HG02884 (cell line): ENCODE measurements around the gene CASP4.

ENCODE experiments used
- ATAC-seq: cut with Tn5 transposase; IDR thresholded peaks from one replicate; pipeline ENCODE4 v1.9.1; 2021; ENCODE audit warnings: mild to moderate bottlenecking, moderate library complexity; ENCODE audit not compliant: unreplicated experiment

Gene CASP4

DNA sequence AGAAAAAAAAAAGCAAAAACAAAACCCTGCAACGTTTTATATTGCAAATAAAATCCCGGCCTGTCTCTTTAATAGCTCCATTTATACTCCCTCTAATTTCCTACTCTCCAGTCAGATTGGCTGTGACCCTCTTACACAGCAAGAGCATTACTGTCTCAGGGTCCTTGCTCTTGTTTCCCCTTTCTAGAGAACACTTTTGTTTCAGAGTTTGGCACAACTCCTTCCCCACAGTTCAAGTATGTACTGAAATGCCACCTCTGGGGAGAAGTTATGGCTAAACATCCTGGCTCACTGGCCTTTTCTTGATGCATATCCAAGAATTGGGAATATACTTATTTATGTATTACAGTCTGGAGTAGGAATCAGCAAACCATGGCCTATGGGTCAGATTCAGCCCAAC, 72.7 kb downstream of the CASP4 start:
- no peak for ATAC-seq

DNA sequence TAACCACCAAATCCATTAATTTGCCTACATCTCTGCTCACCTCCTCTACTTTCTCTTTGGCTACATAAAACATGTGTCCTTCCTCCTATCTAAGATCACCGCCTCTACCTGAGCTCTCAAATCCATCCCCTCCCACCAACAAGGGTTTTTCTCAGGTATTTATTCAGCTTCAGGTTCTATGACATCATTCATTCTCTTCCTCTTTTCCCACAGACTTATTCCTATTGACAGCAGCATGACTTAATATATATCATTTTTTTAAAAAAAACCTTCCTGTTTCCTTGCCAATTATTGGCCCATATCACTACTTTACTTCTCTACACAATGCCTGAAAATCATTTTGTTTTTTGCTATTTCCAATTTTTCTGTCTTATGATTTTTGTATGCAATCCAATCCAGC, 74.5 kb downstream of the CASP4 start:
- ATAC-seq: no peak
